Activated CD8-positive, alpha-beta memory T cell treated with anti-CD3 and anti-CD28 coated beads for 48 hours (primary cell): Measurements from ENCODE around the gene GALNT2.

Experiments
- DNase-seq, 3 experiments: peaks; one replicate each; pipeline ENCODE4 v3.0.0-alpha.2; 2020; ENCODE audit warnings: low read depth in 2 of 3, low spot score in 2 of 3

GALNT2 gene

GRCh38 chr1:230158415-230159291, 91.6 kb downstream of the GALNT2 start:
- no peak for DNase-seq

GRCh38 chr1:230159580-230159979, 92.5 kb downstream of the GALNT2 start:
- no peak for DNase-seq

DNA sequence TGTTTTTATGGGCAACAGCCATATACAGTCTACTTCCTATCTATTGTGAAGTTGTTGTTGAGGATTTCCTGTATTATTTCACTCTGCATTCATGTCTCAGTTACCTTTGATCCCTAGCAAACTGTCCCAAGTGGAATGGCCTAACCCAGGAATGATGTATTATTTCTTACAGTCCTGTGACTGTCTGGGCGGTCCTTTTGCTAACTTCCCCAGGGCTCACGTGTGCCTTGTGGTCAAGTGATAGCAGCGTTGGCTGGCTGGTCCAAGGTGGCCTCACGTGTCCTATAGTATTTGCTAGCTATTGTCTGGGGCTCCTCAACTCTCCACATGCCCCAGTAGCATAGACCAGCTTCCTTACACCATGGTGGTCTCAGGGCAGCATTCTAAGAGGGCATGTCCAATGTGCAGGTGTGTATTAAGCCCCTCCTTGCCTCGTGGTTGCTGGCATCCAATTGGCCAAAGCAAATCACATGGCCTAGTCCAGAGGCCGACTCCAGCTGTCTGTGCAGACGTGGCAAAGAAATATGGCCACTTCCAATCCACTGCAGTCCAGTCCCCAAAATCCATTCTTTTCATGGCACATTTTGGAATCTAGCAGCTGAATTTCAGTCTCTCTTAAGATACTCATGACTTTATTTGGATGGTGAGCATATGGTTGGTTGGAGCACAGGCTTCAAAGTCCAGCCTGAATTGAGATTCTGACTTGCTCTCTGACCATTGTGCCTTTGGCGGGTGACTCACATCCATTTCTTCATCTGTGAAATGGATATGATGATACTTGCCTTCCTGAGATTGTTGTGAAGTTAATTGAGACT, 94.1 kb downstream of the GALNT2 start:
- DNase-seq, result no peak

DNA sequence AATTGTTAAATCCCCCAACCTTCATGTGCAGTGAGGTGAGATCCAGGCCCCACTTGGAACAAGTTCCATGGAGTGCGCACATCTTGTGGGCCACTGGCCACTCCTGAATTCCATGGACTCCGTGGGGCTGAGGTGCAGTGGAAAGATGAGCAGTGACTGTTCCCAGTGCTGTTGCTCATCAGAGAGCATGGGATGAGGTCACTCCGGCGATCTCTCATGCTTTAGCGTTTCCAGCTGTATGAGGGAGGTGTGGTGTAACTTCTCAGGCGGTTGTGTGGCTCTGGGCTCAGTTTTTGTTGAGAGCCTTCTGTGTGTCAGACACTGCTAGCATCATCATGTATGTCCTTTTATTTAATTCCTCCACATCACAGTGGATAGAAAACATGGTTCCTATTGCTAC, 96.2 kb downstream of the GALNT2 start:
- no peak for DNase-seq

DNA sequence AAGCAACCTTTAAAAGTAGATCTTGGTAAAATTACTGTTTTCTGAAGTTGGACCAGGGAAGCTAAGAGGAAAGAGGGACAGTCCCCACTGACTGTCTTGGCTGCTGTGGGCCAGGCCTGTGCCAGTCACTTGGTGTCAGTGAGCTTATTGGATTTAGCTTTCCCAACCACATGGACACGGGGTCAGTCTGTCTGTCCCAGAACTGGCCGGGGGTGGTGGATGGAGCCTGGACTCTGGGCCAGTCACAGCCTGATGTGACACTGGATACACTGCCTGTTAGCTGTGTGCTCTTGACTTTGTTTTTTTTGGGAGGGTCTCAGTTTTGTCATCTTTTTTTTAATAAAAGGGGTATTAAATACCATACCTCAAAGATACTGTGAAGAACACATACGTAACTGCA, 96.7 kb downstream of the GALNT2 start:
- DNase-seq, result no peak

DNA sequence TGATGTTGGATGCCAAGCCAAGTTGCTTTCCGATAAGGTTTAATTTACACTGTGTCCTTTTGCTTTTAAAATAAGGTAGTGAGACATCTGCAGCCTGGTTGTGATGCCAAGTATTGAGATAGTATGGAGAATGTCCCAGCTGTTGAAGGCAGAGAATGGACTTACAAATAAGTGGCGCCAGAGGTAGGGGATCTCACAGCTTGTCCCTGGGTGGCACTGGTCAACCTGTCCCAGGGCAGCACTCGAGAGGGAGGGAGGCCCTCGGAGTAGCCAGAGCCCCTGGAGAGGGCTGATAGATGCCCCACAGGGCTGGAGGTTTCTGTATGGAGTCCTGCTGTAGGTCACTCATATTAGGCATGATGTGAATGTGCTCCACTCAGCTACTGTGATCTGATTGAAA, 98.5 kb downstream of the GALNT2 start:
- DNase-seq, result no peak

DNA sequence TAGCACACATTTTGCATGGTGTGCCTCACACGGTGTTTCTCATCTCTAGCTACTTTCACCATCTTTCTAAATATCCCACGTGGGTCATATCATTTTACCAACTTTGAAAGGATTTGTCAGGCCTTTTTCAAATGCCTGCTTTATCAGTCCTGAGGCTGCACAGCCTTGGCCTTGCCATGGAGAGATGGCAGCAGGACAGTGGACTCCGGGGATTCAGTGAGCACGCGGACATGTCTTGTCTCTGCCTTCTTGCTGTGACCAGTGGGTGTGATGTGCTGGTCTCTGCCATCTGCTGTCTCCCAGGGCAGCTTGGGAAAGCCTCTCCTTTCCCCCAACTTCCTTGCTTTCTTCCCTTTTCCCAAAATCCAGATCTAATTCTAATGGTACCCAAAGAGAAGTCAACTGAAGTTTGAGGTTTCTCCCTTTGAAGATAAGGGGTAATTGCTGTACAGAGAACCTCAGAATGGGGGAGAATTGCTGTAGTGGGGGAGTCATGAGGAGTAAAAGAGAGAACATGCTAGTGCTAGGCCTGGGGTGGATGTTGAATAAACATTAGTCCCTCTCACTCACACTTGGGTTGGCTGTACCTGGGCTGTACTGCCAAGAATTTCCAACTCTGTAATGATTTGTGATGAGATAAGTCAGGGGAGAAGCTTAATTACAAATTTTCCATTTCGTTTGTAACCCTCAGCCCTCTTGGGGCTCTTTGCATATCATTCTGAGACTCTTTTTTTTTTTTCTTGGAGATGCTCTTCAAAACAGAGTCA, 99.5 kb downstream of the GALNT2 start:
- no peak for DNase-seq

- no peak for DNase-seq
Observed at GRCh38 chr1:230167419-230167852, 100.4 kb downstream of the GALNT2 start.

DNA sequence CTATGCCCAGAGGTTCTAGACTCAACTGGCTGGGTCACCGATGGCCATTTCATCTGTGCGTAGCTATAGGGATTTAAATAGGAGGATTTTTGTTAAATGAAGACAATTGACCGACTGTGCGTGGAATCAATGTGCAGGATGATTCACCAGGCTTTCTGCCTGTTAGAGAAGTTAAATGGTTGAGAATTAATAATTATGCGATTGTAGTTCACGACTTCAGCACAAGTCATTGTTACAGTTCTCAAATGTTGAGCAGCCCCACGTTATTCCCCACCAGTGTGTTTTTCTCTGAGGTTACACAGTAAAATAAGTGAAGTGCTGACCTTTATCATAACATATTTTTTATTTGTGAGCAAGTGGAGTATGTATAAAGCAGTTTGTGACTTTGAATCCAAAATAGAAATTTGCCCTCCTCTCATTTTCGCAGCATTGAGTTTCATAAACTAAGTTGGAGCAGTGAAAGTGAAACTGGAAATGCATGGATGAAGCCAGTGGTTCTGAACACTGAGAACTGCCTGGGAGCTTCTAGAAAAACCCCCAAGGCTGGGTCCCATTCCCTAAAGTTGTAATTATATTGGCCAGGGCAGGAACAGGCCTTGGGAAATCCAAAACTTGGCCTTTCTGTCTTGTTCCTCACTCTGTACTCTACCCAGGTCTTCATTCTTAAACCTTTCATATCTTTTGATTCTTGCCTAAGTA, 102.6 kb downstream of the GALNT2 start:
- DNase-seq, result no peak

GRCh38 chr1:230170153-230170547, 103.1 kb downstream of the GALNT2 start:
- DNase-seq, result no peak

- DNase-seq, result no peak
Observed at GRCh38 chr1:230170622-230171021, 103.6 kb downstream of the GALNT2 start.

DNA sequence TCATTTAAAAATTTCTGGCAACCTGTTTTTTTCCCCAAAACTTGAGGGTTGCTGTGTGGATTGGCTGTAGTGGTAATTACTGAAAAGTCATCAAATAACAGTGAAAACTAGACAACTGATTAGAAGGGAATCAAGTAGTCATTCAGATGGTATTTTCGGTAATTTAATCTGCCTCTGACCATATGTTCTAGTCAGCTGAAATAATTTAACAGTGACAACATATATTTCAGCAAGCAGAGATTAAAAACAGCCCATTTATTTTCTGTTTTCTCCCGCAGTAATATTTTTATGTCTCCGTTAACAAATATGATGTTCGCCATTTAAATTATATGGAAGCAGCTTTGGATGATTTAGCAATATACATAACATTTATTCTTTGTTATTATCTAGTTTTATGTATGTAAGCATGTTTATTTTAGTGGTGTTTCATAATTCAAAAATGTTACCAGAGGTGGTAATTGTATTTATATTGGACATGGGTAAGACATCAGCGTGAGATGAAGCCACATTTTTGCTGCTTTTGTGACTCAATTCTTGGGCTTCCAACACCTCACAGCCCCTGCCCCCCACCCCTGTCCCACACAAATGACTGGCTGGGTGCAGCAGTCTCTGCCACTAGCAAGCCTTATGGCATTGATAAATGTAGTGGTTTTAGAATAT, 104.4 kb downstream of the GALNT2 start:
- DNase-seq, result no peak

DNA sequence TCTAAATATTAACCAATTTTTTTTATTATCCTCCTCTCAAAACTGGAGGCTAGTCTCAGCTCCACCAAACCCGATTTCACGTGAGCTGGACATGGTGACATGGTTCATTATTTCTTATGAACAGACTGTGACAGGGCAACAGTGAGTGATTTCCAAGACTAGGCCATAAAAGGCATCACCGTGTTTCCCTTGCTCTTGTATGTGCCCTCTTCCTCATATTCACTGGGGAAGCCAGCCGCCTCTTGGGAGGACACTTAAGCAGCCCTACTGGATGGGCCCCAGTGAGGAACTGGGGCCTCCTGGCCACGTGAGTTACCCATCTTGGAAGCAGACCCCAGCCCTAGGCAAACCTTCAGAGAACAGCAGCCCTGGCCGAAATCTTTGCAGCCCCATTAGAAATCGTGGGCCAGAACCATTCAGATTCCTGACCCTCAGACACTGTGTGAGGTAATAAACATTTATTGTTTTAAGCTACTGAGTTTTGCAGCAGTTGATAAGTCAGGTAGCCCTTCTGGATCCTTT, 105.0 kb downstream of the GALNT2 start:
- DNase-seq, result no peak

GRCh38 chr1:230173187-230173975, 106.3 kb downstream of the GALNT2 start:
- DNase-seq, result no peak

GRCh38 chr1:230174041-230174440, 107.0 kb downstream of the GALNT2 start:
- no peak for DNase-seq

GRCh38 chr1:230174471-230175162, 107.6 kb downstream of the GALNT2 start:
- no peak for DNase-seq

DNA sequence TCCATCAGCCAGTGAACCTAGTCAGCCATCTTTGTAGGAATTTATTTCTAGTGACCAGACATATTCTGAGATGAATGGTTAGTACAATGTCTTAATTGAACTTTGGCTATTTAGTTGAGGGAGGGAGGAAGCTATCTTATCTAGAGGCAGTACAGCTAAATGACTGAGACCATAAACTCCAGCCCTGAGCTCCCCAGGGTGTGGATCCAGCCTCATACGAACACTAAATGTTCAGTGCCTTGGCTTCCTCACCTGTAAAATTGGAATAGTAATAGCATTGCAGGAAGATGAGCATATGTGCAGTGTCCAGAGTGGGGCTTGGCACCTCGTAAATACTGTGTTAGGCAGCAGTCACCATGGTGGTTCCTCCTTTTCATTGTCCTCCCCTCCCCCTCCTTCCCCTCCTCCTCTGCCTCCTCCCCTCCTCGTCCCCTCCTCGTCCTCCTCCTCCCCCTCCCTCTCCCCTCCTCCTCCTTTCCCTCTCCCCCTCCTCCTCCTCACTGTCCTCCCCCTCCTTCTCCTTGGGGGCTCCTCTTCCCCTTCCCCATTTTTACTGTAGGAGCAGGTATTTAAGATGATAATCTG, 108.2 kb downstream of the GALNT2 start:
- DNase-seq, result no peak

DNA sequence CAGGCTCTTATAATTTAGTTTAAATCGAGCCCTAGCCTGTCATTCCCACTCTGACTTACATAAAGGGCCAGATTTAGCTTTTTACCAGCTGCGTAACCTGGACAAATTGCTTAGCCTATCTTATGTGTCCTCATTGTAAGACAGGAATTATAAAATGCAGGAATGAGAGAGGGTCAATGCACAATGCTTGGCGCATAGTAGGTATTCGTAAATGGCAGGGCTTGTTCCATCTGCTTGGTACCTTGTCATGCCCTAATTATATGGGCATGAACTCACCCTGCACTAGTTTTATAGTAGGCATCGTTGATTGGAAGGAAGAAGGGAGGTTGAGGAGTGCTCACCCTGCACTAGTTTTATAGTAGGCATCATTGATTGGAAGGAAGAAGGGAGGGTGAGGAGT, 108.8 kb downstream of the GALNT2 start:
- DNase-seq, result no peak
